ENCODE results near the gene LAMP5.

DNA sequence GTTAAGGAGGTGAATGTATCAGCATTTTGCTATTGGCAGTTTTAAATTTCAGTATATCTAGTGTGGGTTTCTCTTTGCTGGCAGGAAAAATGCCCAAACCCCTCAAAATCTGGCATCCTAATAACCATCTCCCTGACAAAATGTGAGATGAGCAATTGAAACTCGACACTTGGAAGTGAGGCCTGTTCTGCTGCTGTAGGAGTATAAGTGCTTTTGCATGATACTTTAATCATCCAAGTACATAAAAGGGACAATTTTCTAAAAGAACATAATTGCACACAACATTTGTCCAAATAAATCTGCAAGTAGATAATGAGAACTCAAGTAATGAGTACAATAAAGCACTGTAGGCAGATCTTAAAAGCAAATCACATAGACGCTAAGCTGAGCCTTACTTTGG lies 36.5 kb downstream of the LAMP5 start:
- no peak for TF ChIP-seq POLR2A (IDR thresholded peaks at IDR 0.05)
- TF ChIP-seq, protein P1, sequence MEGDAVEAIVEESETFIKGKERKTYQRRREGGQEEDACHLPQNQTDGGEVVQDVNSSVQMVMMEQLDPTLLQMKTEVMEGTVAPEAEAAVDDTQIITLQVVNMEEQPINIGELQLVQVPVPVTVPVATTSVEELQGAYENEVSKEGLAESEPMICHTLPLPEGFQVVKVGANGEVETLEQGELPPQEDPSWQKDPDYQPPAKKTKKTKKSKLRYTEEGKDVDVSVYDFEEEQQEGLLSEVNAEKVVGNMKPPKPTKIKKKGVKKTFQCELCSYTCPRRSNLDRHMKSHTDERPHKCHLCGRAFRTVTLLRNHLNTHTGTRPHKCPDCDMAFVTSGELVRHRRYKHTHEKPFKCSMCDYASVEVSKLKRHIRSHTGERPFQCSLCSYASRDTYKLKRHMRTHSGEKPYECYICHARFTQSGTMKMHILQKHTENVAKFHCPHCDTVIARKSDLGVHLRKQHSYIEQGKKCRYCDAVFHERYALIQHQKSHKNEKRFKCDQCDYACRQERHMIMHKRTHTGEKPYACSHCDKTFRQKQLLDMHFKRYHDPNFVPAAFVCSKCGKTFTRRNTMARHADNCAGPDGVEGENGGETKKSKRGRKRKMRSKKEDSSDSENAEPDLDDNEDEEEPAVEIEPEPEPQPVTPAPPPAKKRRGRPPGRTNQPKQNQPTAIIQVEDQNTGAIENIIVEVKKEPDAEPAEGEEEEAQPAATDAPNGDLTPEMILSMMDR (IDR thresholded peaks at IDR 0.05 in 4 of 5, conservative IDR thresholded peaks at IDR 0.05 in 1 of 5): no peak
